HEK293 (cell line): Measurements from ENCODE around the gene PIK3AP1.

Experiments
- HOXD13 ChIP-seq: sonication (generic); formaldehyde crosslinking; IDR thresholded peaks from 2 replicates; pipeline ENCODE4 v1.8.0; 2022; ENCODE audit warnings: missing genetic modification reagents, borderline replicate concordance
- KLF8 ChIP-seq: fragments of 450-650 bp; formaldehyde crosslinking; IDR thresholded peaks from 2 replicates; pipeline ENCODE4 v1.5.1; 2016; ENCODE audit warnings: missing biosample characterization, missing genetic modification characterization
- SALL2 ChIP-seq: fragments of 450-650 bp; formaldehyde crosslinking; IDR thresholded peaks from 2 replicates; pipeline ENCODE4 v1.5.0; 2017; ENCODE audit warnings: missing biosample characterization, mild to moderate bottlenecking, missing genetic modification characterization, borderline replicate concordance
- ZXDB ChIP-seq: fragments of 450-650 bp; formaldehyde crosslinking; IDR thresholded peaks from 2 replicates; pipeline ENCODE4 v1.5.1; 2016; ENCODE audit warnings: missing biosample characterization, missing genetic modification characterization
- TF ChIP-seq, protein P1 (sequence below): fragments of 450-650 bp; formaldehyde crosslinking; IDR thresholded peaks from 2 replicates; pipeline ENCODE4 v1.5.1; 2016; ENCODE audit warnings: missing biosample characterization, missing genetic modification characterization
- TF ChIP-seq, protein P2 (sequence below): fragments of 450-650 bp; formaldehyde crosslinking; IDR thresholded peaks from 2 replicates; pipeline ENCODE4 v1.5.1; 2016; ENCODE audit warnings: missing biosample characterization, missing genetic modification characterization
- TF ChIP-seq, protein P3 (sequence below): fragments of 450-650 bp; formaldehyde crosslinking; IDR thresholded peaks from 2 replicates; pipeline ENCODE4; 2016; ENCODE audit warnings: missing biosample characterization, missing genetic modification characterization

DNA sequence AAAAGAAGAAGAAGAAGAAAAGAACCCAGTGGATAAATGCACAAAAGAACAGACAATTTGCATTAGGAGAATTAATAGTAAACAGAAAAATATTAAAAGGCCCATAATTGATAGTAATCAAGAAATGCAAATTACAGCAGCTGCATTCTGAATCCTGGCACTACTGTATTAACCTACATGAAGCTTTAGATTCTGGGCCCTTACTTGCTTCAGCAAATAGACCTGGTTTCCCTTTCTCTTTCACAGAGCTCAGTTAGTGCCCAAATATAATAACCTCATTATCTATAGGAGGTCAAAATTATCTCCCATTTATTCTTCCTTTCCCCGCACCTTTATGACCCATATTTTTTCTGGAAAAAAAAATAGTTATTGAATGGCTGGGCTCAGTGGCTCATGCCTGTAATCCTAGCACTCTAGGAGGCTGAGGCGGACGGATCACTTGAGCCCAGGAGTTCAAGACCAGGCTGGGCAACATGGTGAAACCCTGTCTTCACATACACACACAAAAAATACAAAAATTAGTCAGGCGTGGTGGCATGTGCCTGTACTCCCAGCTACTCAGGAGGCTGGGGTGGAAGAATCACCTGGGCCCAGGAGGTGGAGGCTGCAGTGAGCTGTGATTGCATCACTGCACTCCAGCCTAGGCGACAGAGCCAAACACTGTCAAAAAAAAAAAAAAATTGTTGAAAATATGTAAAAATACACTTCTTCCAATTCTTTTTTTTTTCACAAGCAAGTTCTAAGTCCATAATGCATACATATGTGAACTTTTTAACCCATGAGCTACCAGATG, 36.0 kb upstream of the PIK3AP1 start:
- TF ChIP-seq ZXDB (tag by site-specific recombination) (no peak), SALL2 (tag by site-specific recombination) (no peak), KLF8 (tag by site-specific recombination) (no peak), HOXD13 (no peak)
- TF ChIP-seq, protein P1, sequence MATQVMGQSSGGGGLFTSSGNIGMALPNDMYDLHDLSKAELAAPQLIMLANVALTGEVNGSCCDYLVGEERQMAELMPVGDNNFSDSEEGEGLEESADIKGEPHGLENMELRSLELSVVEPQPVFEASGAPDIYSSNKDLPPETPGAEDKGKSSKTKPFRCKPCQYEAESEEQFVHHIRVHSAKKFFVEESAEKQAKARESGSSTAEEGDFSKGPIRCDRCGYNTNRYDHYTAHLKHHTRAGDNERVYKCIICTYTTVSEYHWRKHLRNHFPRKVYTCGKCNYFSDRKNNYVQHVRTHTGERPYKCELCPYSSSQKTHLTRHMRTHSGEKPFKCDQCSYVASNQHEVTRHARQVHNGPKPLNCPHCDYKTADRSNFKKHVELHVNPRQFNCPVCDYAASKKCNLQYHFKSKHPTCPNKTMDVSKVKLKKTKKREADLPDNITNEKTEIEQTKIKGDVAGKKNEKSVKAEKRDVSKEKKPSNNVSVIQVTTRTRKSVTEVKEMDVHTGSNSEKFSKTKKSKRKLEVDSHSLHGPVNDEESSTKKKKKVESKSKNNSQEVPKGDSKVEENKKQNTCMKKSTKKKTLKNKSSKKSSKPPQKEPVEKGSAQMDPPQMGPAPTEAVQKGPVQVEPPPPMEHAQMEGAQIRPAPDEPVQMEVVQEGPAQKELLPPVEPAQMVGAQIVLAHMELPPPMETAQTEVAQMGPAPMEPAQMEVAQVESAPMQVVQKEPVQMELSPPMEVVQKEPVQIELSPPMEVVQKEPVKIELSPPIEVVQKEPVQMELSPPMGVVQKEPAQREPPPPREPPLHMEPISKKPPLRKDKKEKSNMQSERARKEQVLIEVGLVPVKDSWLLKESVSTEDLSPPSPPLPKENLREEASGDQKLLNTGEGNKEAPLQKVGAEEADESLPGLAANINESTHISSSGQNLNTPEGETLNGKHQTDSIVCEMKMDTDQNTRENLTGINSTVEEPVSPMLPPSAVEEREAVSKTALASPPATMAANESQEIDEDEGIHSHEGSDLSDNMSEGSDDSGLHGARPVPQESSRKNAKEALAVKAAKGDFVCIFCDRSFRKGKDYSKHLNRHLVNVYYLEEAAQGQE (tag by site-specific recombination) = no peak
- TF ChIP-seq, protein P2, sequence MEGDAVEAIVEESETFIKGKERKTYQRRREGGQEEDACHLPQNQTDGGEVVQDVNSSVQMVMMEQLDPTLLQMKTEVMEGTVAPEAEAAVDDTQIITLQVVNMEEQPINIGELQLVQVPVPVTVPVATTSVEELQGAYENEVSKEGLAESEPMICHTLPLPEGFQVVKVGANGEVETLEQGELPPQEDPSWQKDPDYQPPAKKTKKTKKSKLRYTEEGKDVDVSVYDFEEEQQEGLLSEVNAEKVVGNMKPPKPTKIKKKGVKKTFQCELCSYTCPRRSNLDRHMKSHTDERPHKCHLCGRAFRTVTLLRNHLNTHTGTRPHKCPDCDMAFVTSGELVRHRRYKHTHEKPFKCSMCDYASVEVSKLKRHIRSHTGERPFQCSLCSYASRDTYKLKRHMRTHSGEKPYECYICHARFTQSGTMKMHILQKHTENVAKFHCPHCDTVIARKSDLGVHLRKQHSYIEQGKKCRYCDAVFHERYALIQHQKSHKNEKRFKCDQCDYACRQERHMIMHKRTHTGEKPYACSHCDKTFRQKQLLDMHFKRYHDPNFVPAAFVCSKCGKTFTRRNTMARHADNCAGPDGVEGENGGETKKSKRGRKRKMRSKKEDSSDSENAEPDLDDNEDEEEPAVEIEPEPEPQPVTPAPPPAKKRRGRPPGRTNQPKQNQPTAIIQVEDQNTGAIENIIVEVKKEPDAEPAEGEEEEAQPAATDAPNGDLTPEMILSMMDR (tag by site-specific recombination) = no peak
- TF ChIP-seq, protein P3, sequence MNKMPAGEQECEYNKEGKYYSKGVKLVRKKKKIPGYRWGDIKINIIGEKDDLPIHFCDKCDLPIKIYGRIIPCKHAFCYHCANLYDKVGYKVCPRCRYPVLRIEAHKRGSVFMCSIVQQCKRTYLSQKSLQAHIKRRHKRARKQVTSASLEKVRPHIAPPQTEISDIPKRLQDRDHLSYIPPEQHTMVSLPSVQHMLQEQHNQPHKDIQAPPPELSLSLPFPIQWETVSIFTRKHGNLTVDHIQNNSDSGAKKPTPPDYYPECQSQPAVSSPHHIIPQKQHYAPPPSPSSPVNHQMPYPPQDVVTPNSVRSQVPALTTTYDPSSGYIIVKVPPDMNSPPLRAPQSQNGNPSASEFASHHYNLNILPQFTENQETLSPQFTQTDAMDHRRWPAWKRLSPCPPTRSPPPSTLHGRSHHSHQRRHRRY (tag by site-specific recombination) = no peak
